HG03575 (cell line): ENCODE measurements around the gene IFNA10.
"Not testable (repeated sequence)": the region's sequence is repeated elsewhere in the genome, so short reads cannot be mapped to it uniquely, and the experiment has no call there.

Experiments used
- ATAC-seq: cut with Tn5 transposase; IDR thresholded peaks from one replicate; pipeline ENCODE4 v1.9.1; 2021; ENCODE audit not compliant: unreplicated experiment, insufficient number of reproducible peaks, low FRiP score; ENCODE audit errors: extremely low read depth

The IFNA10 gene

DNA sequence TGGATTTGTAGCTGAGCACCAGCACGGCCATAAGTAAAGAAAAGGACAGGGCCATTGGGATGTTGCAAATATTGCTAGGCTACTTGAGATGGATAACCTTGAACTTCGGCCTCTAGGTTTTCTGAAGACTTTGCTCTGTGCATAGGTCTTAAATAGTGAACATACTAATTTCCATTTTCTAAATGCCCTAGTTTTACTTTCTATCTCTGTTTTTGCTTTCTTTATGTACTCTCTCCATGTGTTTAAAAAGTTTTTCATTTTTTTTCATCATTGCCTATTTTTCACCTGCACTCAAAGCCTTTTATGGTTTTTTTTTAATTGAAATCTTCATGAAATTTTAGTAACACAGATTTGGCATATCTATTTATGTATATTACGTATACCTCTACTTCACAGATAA lies at the start of gene IFNA10:
Gene IFNA10, minus strand, starts transcription at position 101 of the 400 bp plus-strand sequence. Its CDS starts 46 bp downstream, at position 55.
- ATAC-seq = not testable (repeated sequence)

DNA sequence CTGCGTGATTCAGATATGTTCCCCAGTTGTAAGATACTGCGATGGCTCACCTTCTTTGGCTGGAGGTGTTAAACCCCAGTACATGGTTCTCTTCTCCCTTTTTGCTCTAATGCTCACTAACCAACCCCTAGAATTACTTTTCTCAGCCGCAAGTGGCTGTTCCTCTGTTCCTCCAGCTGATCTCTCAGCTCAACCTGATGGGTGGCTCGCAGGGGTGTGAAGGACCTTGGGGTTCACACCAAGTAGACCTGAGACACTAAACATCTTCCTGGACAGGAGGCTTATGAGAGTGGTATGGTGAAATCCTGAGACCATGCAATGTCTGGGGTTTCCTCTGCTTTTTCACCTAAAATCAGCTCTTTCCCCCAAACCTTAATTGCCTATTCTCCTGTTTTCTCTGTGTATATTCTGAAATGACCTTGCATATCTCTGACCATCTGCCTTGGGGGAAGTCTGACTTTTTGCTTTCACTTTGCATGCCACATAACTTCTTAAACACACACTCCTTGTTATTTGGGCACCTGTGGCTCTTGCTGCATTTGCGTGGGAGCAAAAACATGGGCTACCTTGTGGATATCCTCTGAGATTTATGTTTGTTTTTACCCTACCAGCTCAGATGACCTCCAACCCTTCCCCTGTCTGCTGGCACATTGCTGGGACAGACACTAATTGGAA lies 48.7 kb upstream of the IFNA10 start:
- ATAC-seq = no peak

DNA sequence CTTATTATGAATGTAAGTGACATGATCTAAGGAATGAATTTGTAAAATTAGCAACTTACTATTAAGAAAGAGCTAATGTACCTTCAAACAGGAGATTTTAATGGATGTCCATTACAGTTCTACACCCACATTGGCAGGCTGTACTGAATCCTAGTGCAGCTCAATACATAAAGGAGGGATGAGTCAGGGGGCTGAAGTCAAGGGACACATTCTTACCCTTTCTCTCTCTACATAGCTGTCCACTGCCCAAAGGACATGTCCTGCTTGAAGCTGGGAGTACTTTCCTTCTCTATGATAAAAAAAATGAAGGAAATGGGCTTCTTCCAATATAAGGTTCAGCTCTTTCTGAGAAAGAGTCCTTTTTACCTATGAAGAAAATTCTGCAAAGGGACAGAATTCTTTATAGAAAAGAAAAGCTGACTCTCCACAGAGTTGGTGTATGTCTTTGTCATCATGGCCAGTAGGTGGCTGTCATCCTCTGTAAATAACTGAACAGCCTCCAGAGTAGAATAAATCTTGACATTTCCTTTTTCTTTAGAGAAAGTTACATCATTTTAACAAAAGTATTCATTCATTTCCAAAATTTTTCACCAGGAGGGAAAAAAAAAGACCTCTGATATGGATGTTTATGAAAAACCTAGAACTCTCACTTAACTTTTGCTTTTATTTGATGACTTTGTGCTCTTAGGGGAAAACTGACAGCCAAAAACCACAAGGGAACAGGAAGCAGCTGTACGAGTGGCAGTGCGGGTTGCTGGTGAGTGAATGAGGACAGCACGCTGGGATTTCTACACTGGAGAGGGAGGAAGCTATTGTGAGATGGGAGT lies 46.0 kb upstream of the IFNA10 start:
- ATAC-seq = peak; percentile 50

DNA sequence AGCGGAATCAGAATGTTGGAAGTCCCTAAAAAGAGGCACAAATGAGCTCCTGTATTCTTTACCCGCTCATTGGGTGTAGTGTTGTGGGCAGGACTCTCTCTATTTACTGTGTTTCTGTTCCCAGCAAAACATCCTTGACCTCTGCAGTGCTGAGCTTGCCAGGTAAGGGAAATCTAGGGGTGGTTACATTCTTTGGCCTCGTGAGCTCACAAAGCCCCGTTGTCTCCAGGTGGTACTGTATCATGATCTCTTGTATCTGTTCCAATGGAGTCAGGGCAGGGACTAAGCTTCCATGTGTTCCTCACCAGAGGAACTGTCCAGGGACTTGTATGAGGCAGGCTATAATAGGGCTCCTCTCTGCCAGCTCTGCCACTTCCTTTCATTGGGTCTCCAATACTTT lies 44.7 kb upstream of the IFNA10 start:
- no peak for ATAC-seq

DNA sequence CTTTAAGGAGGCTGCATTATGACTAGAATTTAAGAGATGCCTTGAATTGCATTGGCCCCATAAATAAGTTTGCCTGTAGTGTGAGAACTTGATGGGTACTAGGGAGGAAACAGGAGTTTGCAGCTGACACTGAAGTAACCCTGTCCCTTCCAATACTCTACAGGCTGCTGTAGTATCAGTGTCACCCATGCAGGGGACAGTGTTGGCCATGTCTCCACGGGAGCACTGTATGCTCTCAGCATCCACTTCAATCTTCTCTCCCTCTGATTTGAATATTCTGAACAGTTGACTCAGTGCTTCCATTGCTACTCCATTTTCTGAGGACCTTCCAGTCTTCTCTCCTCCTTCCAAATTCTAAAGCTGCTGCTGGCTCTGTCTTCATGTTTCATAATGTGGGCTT lies 44.2 kb upstream of the IFNA10 start:
- ATAC-seq = no peak

DNA sequence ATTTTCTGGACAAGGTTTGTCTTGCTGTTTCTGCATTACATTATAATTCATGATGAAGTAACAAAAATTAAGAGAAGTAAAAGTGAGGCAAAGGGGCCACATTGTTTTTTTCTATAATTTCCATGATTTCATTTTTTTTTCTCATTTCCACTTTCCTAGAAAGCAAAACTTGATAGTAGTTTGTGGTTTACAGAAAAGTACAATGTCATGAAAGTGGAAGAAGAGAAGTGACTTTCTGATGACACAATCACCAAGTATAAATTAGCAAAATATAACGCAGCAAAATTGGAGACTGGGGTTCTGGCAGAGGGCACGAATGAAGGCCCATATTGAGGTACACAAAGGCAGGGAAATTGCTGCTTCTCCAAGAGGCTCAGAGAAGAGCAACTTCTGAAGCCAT lies 37.9 kb upstream of the IFNA10 start:
- ATAC-seq = no peak

DNA sequence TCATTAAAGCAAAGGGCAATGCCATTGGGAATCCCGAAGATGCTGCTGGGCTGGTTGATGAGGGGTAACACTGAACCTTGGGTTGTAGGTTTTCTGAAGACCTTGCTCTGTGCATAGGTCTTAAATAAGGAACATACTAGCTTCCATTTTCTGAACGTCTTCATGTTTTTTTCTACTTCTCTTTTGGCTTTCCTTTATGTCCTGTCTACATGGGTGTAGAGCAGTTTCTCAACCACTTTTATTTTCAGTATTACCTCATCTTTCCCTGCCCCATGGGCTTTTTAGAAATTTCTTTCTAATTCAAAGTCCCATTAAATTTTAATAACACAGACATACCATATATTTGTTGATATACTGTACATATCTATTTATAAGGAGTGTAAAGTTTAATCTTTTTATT lies 33.0 kb upstream of the IFNA10 start, which contains the start of gene IFNA14:
Gene IFNA14, minus strand, starts transcription at position 95 of the 400 bp plus-strand sequence. Its CDS starts 70 bp downstream, at position 25.
- ATAC-seq = no peak

DNA sequence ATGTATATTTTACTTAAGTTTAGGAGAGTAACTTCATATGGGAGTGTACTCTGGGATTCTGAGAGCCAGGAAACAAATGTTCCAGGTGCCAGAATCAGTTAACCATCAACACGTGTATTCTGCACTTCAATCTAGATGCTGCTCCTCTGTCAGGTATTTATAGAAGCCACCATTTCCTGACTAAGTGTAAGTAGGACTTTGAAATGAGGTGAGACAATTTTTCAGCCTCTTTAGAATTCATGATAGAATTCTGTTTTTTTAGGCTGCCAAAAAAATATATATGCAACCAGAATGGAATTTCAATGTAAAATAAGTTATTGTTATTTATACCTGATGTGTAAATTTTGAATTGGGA lies 29.4 kb upstream of the IFNA10 start:
- peak; percentile 8 for ATAC-seq

DNA sequence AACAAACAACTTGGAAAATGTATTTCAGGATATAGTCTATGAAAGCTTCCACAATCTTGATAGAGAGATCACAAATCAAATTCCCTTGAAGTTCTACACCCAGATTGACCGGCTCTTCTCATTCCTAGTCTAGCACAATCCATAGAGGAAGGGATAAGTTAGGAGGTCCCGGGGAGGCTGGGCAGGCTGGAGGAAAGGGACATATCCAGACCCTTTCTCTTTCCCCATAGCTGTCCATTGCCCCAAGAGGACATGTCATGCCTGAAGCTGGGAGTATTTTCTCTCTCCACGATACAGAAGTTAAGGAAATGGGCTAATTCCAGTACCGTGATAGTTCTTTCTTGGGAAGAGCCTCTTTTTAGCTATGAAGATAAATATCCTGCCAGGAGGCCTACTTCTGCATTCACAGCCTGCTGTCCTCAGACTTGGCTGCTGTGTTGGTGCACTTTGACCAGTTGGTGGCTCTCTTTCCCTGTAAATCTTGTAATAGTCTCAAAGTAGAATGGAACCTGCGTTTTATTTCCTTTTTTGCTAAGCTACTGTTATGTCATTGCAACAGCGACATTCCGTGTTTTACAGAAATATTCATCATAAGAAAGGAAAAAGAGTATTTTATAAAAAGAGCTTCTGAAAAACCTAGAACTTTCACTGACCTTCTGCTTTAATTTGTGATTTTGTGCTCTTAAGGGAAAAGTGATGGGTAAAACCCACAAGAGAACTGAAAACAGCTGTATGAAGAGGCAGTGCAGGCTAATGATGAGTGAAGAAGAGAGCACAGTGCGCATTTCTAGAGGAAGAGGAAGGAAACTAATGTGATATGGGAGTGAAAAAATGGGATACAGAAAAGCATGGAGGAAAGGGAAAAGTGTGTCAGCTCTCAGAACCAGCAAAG lies 28.8 kb upstream of the IFNA10 start:
- ATAC-seq = peak; percentile 85

DNA sequence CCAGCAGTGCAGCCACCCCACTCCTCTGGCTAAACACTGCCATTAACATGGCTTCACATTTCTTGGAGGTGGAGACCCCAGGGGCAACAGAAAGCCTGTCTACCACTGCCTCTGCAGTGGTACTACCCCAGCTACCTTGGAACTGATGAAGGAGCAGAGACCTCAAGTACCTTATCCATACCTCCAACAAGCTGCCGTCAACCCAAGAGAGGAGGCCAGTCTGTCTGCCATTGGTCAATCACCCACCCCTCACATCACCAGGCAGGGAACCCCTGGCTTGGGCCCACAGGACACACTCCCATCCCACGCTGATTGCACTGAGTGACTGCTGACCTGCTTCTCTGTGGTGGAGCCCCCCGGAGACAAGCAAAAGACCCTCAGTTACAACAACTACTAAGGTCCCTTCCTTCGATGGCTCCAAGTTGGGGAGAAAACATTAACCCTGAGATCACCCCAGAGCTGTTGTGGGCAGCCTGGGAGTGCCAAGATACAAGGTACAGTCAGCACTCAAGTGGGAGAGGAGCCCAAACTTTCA lies 27.3 kb upstream of the IFNA10 start:
- no peak for ATAC-seq

DNA sequence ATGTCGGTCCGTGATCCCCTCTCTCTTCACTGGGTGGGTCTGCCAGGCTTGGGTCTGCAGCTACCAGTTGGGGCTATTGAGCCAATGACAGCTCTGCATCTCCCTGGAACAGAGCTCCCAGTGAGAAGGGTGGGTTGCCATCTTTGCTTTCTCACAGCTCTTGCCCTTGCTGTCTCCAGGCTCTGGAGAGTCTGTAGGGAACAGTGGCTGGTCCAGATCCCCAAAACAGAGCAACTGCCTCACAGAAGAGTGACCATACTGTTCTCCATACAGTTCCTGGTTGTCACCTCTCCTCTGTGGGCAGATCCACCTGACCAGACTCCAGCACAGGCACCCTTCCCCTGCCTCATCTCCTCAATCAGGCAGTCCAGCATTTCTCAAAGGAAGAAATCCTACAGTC lies 26.3 kb upstream of the IFNA10 start:
- ATAC-seq = no peak

DNA sequence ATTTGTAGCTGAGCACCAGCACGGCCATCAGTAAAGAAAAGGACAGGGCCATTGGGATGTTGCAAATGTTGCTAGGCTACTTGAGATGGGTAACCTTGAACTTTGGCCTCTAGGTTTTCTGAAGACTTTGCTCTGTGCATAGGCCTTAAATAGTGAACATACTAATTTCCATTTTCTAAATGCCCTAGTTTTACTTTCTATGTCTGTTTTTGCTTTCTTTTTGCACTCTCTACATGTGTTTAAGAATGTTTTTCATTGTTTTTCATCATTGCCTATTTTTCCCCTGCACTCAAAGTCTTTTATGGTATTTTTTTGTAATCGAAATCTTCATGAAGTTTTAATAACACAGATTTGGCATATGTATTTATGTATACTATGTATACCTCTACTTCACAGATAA lies 21.2 kb upstream of the IFNA10 start, which contains the start of gene IFNA17:
Gene IFNA17, minus strand, starts transcription at position 101 of the 400 bp plus-strand sequence. Its CDS starts 49 bp downstream, at position 52.
- no peak for ATAC-seq

DNA sequence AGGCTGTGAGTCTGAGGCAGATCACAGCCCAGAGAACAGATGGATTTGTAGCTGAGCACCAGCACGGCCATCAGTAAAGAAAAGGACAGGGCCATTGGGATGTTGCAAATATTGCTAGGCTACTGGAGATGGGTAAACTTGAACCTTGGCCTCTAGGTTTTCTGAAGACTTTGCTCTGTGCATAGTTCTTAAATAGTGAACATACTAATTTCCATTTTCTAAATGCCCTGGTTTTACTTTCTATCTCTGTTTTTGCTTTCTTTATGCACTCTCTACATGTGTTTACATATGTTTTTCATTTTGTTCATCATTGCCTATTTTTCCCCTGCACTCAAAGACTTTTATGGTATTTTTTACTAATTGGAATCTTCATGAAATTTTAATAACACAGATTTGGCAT lies 10.3 kb upstream of the IFNA10 start, which contains the start of gene IFNA16:
Gene IFNA16, minus strand, starts transcription at position 101 of the 400 bp plus-strand sequence. Its CDS starts 6 bp downstream, at position 95.
- ATAC-seq = not testable (repeated sequence)

DNA sequence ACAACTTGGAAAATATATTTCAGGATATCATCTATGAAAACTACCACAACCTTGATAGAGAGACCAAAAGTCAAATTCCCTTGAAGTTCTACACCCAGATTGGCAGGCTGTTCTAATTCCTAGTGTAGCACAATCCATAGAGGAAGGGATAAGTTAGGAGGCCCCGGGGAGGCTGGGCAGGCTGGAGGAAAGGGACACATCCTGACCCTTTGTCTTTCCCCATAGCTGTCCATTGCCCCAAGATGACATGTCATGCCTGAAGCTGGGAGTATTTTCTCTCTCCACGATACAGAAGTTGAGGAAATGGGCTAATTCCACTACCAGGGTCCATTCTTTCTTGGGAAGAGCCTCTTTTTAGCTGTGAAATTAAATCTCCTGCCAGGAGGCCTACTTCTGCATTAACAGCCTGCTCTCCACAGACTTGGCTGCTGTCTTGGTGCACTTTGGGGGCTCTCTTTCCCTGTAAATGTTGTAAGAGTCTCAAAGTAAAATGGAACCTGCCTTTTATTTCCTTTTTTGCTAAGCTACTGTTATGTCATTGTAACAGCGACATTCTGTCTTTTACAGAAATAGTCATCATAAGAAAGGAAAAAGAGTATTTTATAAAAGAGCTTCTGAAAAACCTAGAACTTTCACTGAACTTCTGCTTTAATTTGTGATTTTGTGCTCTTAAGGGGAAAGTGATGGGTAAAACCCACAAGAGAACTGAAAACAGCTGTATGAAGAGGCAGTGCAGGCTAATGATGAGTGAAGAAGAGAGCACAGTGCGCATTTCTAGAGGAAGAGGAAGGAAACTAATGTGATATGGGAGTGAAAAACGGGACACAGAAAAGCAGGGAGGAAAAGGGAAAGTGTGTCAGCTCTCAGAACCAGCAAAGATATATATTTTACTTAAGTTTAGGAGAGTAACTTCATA lies 6.7 kb upstream of the IFNA10 start:
- peak; percentile 66 for ATAC-seq

DNA sequence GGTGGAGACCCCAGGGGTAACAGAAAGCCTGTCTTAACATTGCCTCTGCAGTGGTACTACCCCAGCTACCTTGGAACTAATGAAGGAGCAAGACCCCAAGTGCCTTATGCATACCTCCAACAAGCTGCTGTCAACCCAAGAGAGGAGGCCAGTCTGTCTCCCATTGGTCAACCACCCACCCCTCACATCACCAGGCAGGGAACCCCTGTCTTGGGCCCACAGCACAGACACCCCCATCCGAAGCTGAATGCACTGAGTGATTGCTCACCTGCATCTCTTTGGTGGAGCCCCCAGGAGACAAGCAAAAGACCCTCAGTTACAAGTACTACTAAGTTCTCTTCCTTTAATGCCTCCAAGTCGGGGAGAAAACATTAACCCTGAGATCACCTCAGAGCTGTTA lies 5.2 kb upstream of the IFNA10 start:
- not testable (repeated sequence) for ATAC-seq

DNA sequence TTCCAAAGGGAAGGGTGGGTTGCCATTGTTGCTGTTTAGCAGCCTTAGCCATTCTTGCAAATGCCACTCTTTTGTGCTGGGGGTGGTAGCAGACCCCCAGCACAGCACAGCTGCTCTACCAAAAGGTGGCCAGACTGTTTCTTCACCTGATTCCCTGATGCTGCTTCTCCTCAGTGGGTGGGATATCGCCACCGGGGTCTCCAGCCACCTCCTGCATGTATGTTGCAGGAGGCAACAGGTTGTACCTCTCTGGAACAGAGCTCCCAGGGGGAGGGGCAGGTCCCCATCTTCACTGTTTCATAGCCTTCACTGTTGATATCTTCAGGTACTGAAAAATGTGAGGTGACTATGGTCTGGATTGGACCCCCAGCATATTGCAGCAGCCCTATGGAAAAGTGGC lies 3.8 kb upstream of the IFNA10 start:
- ATAC-seq = not testable (repeated sequence)

DNA sequence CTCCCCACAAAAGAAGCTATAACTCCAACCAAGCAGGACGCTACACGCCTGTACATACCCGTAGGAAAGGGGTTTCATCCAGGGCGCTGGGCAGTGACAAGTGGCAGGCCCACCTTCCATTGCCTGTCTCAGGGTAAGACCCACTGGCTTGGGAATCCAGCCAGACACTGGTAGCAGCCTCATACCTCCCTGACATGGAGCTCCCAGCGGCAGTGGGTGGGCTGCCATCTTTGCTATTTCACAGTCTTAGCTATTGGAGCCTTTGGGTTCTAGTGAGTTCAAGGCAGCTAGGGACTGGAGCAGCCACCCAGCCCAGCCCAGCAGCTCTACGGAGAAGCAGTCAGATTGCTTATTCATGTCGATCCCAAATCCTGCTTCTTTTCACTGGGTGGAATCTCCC lies 3.4 kb upstream of the IFNA10 start:
- ATAC-seq = no peak

DNA sequence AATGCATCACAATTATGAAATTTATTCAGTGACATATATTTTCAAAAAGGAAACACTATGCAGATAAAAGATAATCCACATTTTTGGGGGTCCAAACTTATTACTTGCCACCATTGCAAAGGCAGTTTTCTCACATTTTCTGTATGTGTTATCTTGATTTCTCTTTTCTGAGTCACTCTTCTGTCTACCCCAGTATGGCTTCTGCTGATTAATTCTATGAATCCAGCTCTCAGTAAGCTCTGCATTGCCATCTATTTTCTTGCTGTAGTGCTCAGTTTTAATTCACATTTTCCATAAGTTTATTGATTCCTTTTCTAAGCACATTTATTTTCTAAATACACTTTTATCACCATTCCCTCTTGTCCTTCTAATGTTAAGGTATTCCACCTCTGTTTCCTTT lies 1.7 kb downstream of the IFNA10 start:
- ATAC-seq = no peak
